Measurements from ENCODE around the gene NOXO1. TPM values are rescaled to one million over a fixed set of nuclear protein-coding genes. Genes with fewer than 3 reads are reported as not detected.

Gene NOXO1
- total and polyA plus RNA-seq, 2 experiments from 2014 or later = 2.0 to 2.6 TPM

DNA sequence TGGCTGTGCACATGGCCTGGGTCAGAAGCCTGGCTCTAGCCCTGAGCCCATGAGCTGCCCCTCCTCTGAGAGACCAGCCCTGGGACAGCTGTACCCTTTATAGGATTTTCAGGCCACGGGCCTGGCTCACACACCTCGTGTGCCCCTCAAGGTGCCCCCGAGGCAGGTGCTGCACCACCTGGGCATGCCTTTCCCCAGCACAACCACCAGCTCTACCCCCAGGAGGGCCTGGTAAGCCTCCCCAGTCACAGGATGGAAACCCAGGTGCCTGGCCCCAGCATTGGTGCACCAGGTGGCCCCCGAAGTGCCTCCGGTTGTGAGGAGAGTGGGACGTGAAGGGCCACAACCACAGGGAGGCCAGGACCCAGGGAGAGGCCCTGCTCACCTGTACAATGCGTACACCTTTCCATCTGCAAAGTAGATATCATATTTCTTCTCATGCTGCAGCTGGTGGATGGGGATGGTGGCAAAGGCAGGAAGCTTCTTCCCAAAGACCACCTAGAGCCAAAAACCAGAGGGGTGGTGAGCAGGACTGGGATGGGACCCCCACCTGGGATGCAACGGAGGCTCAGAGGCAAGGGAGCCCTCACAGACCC lies 22.1 kb upstream of the NOXO1 start:
- no peaks in the 10 kb centered on the region for H3K9me3 Mint-ChIP-seq
- Histone ChIP-seq H2AFZ (no peak overlapping the region), H3K79me2 (replicated peaks; ENCODE audit: insufficient read depth) (peaks cover 32% of the 10 kb centered on the region), H4K20me1 (replicated peaks; ENCODE audit: insufficient read depth) (peaks cover 34% of the 10 kb centered on the region), H3K27me3 (ENCODE audit: insufficient read depth) (no peaks in the 10 kb centered on the region), H3F3A (replicated peaks; ENCODE audit: low read depth) (peaks cover 28% of the 10 kb centered on the region; the same call in 1 of the 2 replicates), H3K9me2 (ENCODE audit: insufficient read depth) (no peaks in the 10 kb centered on the region), H3K4me1 (ENCODE audit: insufficient read depth) (peaks cover 12% of the 10 kb centered on the region), H3K27ac (ENCODE audit: low read depth) (no peak overlapping the region), H3K4me3 (no peak overlapping the region), H3K36me3 (ENCODE audit: insufficient read depth) (no peaks in the 10 kb centered on the region), H3K4me2 (no peak overlapping the region)
- no peak for ATAC-seq
- H3K36me3 Mint-ChIP-seq (ENCODE audit: low read depth) = peaks cover 25% of the 10 kb centered on the region
- H3K27me3 Mint-ChIP-seq (ENCODE audit: insufficient read depth, low read depth, poor library complexity) = peaks cover 8% of the 10 kb centered on the region
- TF ChIP-seq NANOG (IDR thresholded peaks at IDR 0.05; ENCODE audit: borderline replicate concordance) (no peak), ZNF331 (CRISPR knock-in tag; IDR thresholded peaks at IDR 0.05; ENCODE audit: low read depth) (no peak), ZNF114 (CRISPR knock-in tag; IDR thresholded peaks at IDR 0.05) (no peak), CREB1 (CRISPR knock-in tag; IDR thresholded peaks at IDR 0.05; ENCODE audit: low read depth) (no peak), POLR2AphosphoS5 (IDR thresholded peaks at IDR 0.05; ENCODE audit: low read depth) (no peak), EZH2 (IDR thresholded peaks at IDR 0.05; ENCODE audit: low read depth, unreplicated experiment) (no peak), JUNB (IDR thresholded peaks at IDR 0.05; ENCODE audit: unreplicated experiment) (no peak), EZH2phosphoT487 (IDR thresholded peaks at IDR 0.05; ENCODE audit: unreplicated experiment) (no peak)
- TF ChIP-seq, protein P1, sequence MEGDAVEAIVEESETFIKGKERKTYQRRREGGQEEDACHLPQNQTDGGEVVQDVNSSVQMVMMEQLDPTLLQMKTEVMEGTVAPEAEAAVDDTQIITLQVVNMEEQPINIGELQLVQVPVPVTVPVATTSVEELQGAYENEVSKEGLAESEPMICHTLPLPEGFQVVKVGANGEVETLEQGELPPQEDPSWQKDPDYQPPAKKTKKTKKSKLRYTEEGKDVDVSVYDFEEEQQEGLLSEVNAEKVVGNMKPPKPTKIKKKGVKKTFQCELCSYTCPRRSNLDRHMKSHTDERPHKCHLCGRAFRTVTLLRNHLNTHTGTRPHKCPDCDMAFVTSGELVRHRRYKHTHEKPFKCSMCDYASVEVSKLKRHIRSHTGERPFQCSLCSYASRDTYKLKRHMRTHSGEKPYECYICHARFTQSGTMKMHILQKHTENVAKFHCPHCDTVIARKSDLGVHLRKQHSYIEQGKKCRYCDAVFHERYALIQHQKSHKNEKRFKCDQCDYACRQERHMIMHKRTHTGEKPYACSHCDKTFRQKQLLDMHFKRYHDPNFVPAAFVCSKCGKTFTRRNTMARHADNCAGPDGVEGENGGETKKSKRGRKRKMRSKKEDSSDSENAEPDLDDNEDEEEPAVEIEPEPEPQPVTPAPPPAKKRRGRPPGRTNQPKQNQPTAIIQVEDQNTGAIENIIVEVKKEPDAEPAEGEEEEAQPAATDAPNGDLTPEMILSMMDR (conservative IDR thresholded peaks at IDR 0.05; ENCODE audit: low read depth in 2 of 2) = no peak
- TF ChIP-seq, protein P2, sequence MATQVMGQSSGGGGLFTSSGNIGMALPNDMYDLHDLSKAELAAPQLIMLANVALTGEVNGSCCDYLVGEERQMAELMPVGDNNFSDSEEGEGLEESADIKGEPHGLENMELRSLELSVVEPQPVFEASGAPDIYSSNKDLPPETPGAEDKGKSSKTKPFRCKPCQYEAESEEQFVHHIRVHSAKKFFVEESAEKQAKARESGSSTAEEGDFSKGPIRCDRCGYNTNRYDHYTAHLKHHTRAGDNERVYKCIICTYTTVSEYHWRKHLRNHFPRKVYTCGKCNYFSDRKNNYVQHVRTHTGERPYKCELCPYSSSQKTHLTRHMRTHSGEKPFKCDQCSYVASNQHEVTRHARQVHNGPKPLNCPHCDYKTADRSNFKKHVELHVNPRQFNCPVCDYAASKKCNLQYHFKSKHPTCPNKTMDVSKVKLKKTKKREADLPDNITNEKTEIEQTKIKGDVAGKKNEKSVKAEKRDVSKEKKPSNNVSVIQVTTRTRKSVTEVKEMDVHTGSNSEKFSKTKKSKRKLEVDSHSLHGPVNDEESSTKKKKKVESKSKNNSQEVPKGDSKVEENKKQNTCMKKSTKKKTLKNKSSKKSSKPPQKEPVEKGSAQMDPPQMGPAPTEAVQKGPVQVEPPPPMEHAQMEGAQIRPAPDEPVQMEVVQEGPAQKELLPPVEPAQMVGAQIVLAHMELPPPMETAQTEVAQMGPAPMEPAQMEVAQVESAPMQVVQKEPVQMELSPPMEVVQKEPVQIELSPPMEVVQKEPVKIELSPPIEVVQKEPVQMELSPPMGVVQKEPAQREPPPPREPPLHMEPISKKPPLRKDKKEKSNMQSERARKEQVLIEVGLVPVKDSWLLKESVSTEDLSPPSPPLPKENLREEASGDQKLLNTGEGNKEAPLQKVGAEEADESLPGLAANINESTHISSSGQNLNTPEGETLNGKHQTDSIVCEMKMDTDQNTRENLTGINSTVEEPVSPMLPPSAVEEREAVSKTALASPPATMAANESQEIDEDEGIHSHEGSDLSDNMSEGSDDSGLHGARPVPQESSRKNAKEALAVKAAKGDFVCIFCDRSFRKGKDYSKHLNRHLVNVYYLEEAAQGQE (IDR thresholded peaks at IDR 0.05; ENCODE audit: unreplicated experiment) = no peak
- no peak overlapping the region for H3K27ac Mint-ChIP-seq
- no peak for DNase-seq (ENCODE audit: low spot score)
- peaks cover 27% of the 10 kb centered on the region for H3K4me1 Mint-ChIP-seq
- H3K4me3 Mint-ChIP-seq = no peak overlapping the region

All from GM23338 (cell line).